ENCODE measurements around the gene PLAAT3.

PLAAT3 gene

DNA sequence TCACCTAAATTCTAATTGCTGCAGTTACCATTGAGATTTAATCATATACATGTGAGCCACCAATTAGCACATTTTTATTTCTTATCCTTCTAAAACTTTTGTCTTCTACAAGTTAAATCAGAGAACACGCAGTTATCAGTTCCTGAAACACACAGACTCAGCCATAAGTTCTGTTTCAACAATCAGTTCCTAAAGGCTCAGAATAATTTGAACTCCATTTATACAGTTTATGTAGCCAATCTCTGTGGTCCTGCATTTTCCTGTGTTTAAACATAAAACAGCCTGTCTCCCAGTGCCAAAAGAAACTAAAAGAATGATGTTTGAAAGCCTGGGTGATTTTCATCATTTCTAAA lies 2.9 kb downstream of the PLAAT3 start:
- H3K9me3 Mint-ChIP-seq: no peaks in the 10 kb centered on the region
- H3K27me3 Mint-ChIP-seq (ENCODE audit: low read depth): peaks cover 47% of the 10 kb centered on the region
- peaks cover 25% of the 10 kb centered on the region for H3K4me1 Mint-ChIP-seq
- H3K4me3 Mint-ChIP-seq: no peak overlapping the region
- peak overlapping the region in 1 of 3 experiments; percentile 53 for H3K27ac Mint-ChIP-seq
- H3K36me3 Mint-ChIP-seq (ENCODE audit: low read depth): no peaks in the 10 kb centered on the region
- TF ChIP-seq, protein P1, sequence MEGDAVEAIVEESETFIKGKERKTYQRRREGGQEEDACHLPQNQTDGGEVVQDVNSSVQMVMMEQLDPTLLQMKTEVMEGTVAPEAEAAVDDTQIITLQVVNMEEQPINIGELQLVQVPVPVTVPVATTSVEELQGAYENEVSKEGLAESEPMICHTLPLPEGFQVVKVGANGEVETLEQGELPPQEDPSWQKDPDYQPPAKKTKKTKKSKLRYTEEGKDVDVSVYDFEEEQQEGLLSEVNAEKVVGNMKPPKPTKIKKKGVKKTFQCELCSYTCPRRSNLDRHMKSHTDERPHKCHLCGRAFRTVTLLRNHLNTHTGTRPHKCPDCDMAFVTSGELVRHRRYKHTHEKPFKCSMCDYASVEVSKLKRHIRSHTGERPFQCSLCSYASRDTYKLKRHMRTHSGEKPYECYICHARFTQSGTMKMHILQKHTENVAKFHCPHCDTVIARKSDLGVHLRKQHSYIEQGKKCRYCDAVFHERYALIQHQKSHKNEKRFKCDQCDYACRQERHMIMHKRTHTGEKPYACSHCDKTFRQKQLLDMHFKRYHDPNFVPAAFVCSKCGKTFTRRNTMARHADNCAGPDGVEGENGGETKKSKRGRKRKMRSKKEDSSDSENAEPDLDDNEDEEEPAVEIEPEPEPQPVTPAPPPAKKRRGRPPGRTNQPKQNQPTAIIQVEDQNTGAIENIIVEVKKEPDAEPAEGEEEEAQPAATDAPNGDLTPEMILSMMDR (IDR thresholded peaks at IDR 0.05; ENCODE audit: unreplicated experiment in 3 of 3): no peak

- no peaks in the 10 kb centered on the region for H3K9me3 Mint-ChIP-seq
- peak overlapping the region in 1 of 3 experiments; percentile 53 for H3K27ac Mint-ChIP-seq
- H3K4me3 Mint-ChIP-seq: peak overlapping the region in 2 of 3 experiments; percentile 27 to 41
- TF ChIP-seq, protein P1 (IDR thresholded peaks at IDR 0.05; ENCODE audit: unreplicated experiment in 3 of 3): no peak
- no peaks in the 10 kb centered on the region for H3K36me3 Mint-ChIP-seq (ENCODE audit: low read depth)
- peaks cover 47% of the 10 kb centered on the region for H3K27me3 Mint-ChIP-seq (ENCODE audit: low read depth)
- H3K4me1 Mint-ChIP-seq: peaks cover 25% of the 10 kb centered on the region
Observed at GRCh38 chr11:63610604-63611394, 3.4 kb downstream of the PLAAT3 start.

- TF ChIP-seq, protein P1 (IDR thresholded peaks at IDR 0.05; ENCODE audit: unreplicated experiment in 3 of 3): no peak
- H3K27ac Mint-ChIP-seq: peak overlapping the region in 1 of 3 experiments; percentile 26
Observed at GRCh38 chr11:63609971-63610580, 4.2 kb downstream of the PLAAT3 start.

GRCh38 chr11:63609536-63609935 lies 4.7 kb downstream of the PLAAT3 start:
- TF ChIP-seq, protein P1 (IDR thresholded peaks at IDR 0.05; ENCODE audit: unreplicated experiment in 3 of 3): no peak

More at GRCh38 chr11:63609971-63610580, 4.2 kb downstream of the PLAAT3 start:
- peaks cover 47% of the 10 kb centered on the region for H3K27me3 Mint-ChIP-seq (ENCODE audit: low read depth)
- no peaks in the 10 kb centered on the region for H3K36me3 Mint-ChIP-seq (ENCODE audit: low read depth)
- H3K4me1 Mint-ChIP-seq: peaks cover 25% of the 10 kb centered on the region
- H3K9me3 Mint-ChIP-seq: no peaks in the 10 kb centered on the region
- peak overlapping the region in 1 of 3 experiments; percentile 27 for H3K4me3 Mint-ChIP-seq

GRCh38 chr11:63608353-63609345 lies 5.6 kb downstream of the PLAAT3 start:
- H3K9me3 Mint-ChIP-seq: no peaks in the 10 kb centered on the region
- H3K4me3 Mint-ChIP-seq: no peak overlapping the region
- peaks cover 25% of the 10 kb centered on the region for H3K4me1 Mint-ChIP-seq
- TF ChIP-seq, protein P1 (IDR thresholded peaks at IDR 0.05; ENCODE audit: unreplicated experiment in 3 of 3): no peak
- peaks cover 44% of the 10 kb centered on the region for H3K27me3 Mint-ChIP-seq (ENCODE audit: low read depth)
- no peaks in the 10 kb centered on the region for H3K36me3 Mint-ChIP-seq (ENCODE audit: low read depth)
- no peak overlapping the region for H3K27ac Mint-ChIP-seq

More at GRCh38 chr11:63609536-63609935, 4.7 kb downstream of the PLAAT3 start:
- Mint-ChIP-seq H3K27me3 (ENCODE audit: low read depth) (peaks cover 46% of the 10 kb centered on the region), H3K27ac (no peak overlapping the region), H3K36me3 (ENCODE audit: low read depth) (no peaks in the 10 kb centered on the region), H3K9me3 (no peaks in the 10 kb centered on the region), H3K4me3 (no peak overlapping the region), H3K4me1 (peaks cover 25% of the 10 kb centered on the region)

Measured in nephron (organoid).